CD4-positive, alpha-beta T cell (primary cell): ENCODE data around the gene SNX33. TPM values are rescaled to one million over a fixed set of nuclear protein-coding genes. Genes with fewer than 3 reads are reported as not detected.

Experiments
- ATAC-seq: fragments of 200-7000 bp; cut with Tn5 transposase; one replicate; pipeline ENCODE4 v1.10.0; 2022; ENCODE audit warnings: mild to moderate bottlenecking; ENCODE audit not compliant: poor library complexity
- CTCF ChIA-PET: fragments of 350-600 bp; sonication (Branson Sonifier 250); formaldehyde crosslinking; loops from one replicate; lab custom pipeline; 2021; ENCODE audit warnings: antibody characterized with exemption, inconsistent platforms; lab: Charles Lee
- POLR2A ChIA-PET: fragments of 350-600 bp; sonication (Branson Sonifier 250); formaldehyde crosslinking; loops from one replicate; lab custom pipeline; 2021; ENCODE audit warnings: antibody characterized with exemption, inconsistent platforms; lab: Charles Lee
- DNase-seq, 14 experiments: peaks; one replicate each; pipeline ENCODE4 v3.0.0-alpha.2; 2013 to 2020; ENCODE audit warnings: mixed read lengths in 2 of 14
- H3K27ac ChIP-seq, 2 donors: one replicate each; pipeline versions ENCODE4 v1.5.1 to v1.7.0; 2013; ENCODE audit warnings: low read length in 2 of 2, low read depth in 1 of 2, mild to moderate bottlenecking in 1 of 2
- H3K27me3 ChIP-seq, 2 experiments: 1 replicate in 1 of 2; 2 replicates in 1 of 2; pipeline versions ENCODE4 v1.6.1 to v1.7.0; 2013; ENCODE audit warnings: low read length in 2 of 2, control low read depth in 1 of 2, mild to moderate bottlenecking in 1 of 2, moderate library complexity in 1 of 2; ENCODE audit not compliant: insufficient read depth in 2 of 2, control insufficient read depth in 1 of 2
- H3K36me3 ChIP-seq: one replicate; pipeline ENCODE4 v1.6.1; 2013; ENCODE audit warnings: low read length, control low read depth; ENCODE audit not compliant: insufficient read depth
- H3K4me1 ChIP-seq: one replicate; pipeline ENCODE4 v1.6.1; 2013; ENCODE audit warnings: low read length, control low read depth; ENCODE audit not compliant: insufficient read depth
- H3K4me3 ChIP-seq: one replicate; pipeline ENCODE4 v1.5.1; 2013; ENCODE audit warnings: mild to moderate bottlenecking, low read length, moderate library complexity
- H3K9me3 ChIP-seq, 2 experiments: 1 replicate in 1 of 2; 2 replicates in 1 of 2; pipeline versions ENCODE4 v1.6.1 to v1.7.0; 2013; ENCODE audit warnings: low read length in 2 of 2, mild to moderate bottlenecking in 2 of 2, control low read depth in 1 of 2, moderate library complexity in 1 of 2; ENCODE audit not compliant: control insufficient read depth in 1 of 2, insufficient read depth in 1 of 2
- H3K27ac Mint-ChIP-seq: one replicate; pipeline ENCODE4 v1.8.0; 2020; ENCODE audit warnings: mixed read lengths
- H3K27me3 Mint-ChIP-seq: one replicate; pipeline ENCODE4 v1.8.0; 2021; ENCODE audit warnings: mixed read lengths
- H3K36me3 Mint-ChIP-seq: one replicate; pipeline ENCODE4 v1.8.0; 2021; ENCODE audit warnings: low read depth, mixed read lengths
- H3K4me1 Mint-ChIP-seq: one replicate; pipeline ENCODE4 v1.8.0; 2021; ENCODE audit warnings: low read depth, mixed read lengths
- H3K4me3 Mint-ChIP-seq: one replicate; pipeline ENCODE4 v1.8.0; 2020; ENCODE audit warnings: mild to moderate bottlenecking, mixed read lengths
- H3K9me3 Mint-ChIP-seq: one replicate; pipeline ENCODE4 v1.8.0; 2020; ENCODE audit warnings: mixed read lengths
- intact Hi-C, 2 experiments: fragments of 100-400 bp; cut with DNase I in 1 of 2; cut with micrococcal nuclease in 1 of 2; formaldehyde crosslinking; loops; one replicate each; pipeline versions ENCODE4 v1.15.1 to v1.9.0; 2023 to 2025; cut with DNase I, micrococcal nuclease
- polyA plus RNA-seq, 2 donors: library from polyadenylated mRNA; unstranded; fragments of 120-200 nt; gene quantifications; one replicate each; pipeline ENCODE4 v1.2.1, GENCODE V29; 2013
- total RNA-seq, 174 experiments: library from RNA in 2 of 174; stranded (reverse) in 2 of 174; gene quantifications; one replicate each; pipeline ENCODE4 v1.2.3 and lab custom pipeline; 2021 to 2026
- TF ChIP-seq, protein P1 (sequence below): fragments of 200-600 bp; IDR thresholded peaks from one replicate; pipeline ENCODE4 v1.8.0; 2022; ENCODE audit warnings: antibody characterized with exemption, mild to moderate bottlenecking

The SNX33 gene, protein sequence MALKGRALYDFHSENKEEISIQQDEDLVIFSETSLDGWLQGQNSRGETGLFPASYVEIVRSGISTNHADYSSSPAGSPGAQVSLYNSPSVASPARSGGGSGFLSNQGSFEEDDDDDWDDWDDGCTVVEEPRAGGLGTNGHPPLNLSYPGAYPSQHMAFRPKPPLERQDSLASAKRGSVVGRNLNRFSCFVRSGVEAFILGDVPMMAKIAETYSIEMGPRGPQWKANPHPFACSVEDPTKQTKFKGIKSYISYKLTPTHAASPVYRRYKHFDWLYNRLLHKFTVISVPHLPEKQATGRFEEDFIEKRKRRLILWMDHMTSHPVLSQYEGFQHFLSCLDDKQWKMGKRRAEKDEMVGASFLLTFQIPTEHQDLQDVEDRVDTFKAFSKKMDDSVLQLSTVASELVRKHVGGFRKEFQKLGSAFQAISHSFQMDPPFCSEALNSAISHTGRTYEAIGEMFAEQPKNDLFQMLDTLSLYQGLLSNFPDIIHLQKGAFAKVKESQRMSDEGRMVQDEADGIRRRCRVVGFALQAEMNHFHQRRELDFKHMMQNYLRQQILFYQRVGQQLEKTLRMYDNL
- under 1 TPM; 0.59 to 0.82 TPM for total RNA-seq
- polyA plus RNA-seq (2013, experiment 1 of 2): 1.9 TPM
- polyA plus RNA-seq (2013, experiment 2 of 2): 2.0 TPM
- 1.8 to 38.9 (median 6.3) reads per million in 172 experiments for total RNA-seq (lab: John Stamatoyannopoulos, UW)

DNA sequence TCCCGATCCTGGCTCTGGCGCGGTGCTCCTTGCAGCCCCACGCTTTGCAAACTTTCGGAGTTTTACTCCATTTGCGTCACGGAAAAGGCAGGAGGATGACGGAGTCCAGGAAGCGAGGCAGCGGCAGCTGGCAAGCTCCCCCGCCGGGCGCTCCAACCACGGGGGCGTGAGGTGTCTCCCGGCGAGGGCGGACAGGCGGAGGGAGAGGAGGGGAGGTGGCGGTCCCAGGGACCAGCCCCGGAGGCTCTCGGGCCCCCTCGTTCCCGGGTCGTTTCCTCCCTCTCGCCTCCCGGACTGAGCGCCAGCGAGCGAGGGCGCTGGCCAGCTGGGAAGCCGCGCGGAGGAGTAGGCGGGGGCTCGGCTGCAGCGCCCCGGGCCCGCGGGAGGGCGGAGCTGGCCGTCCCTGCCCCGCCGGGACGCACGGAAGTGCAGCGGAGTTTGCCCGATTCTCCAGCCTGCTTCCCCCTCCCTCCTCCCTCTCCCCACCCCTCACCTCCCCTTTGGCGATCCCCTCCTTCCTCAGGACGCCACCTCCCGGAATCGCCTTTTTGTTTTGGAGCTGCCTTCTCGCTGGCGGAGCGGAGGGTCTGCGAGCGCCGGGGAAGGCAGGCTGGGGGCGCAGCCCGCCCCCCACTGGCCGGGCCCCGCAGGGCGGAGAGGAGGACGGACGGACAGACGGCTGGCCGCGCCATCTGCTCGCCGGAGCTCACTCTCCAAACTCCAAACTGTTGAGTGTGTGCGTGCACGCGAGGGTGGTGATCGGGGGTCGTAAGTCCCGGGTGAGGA is at the start of gene SNX33:
TSS of gene SNX33 (plus strand) at position 543 of the 786 bp plus-strand sequence. CDS start 1,191 bp downstream, outside the sequence.
- H3K27me3 ChIP-seq: no peaks in the 10 kb centered on the region
- DNase-seq: peak; percentile 10 to 75 (median 38)
- intact Hi-C loops: loop anchor here in 1 of 2 experiments (10.0 kb wide), 2 partner anchors 1033 to 1103 kb away; partner anchors contain the start of genes ARID3B and CLK3
- Mint-ChIP-seq H3K36me3 (no peaks in the 10 kb centered on the region), H3K4me1 (peaks cover 31% of the 10 kb centered on the region), H3K9me3 (no peaks in the 10 kb centered on the region), H3K27me3 (no peaks in the 10 kb centered on the region), H3K4me3 (peak within 1 kb of the TSS; percentile 86), H3K27ac (peak within 1 kb of the TSS; percentile 42)
- peaks cover 41% of the 10 kb centered on the region for H3K4me1 ChIP-seq
- POLR2A ChIA-PET: interaction anchor here (0.8 to 2.9 kb wide), 15 partner anchors 9 to 300 kb away, joined by 3 to 31 read pairs (median 7); partner anchors contain the start of genes MAN2C1, NEIL1, PTPN9 and SIN3A
- peak; percentile 68 for ATAC-seq
- H3K9me3 ChIP-seq: no peaks in the 10 kb centered on the region
- TF ChIP-seq, protein P1, sequence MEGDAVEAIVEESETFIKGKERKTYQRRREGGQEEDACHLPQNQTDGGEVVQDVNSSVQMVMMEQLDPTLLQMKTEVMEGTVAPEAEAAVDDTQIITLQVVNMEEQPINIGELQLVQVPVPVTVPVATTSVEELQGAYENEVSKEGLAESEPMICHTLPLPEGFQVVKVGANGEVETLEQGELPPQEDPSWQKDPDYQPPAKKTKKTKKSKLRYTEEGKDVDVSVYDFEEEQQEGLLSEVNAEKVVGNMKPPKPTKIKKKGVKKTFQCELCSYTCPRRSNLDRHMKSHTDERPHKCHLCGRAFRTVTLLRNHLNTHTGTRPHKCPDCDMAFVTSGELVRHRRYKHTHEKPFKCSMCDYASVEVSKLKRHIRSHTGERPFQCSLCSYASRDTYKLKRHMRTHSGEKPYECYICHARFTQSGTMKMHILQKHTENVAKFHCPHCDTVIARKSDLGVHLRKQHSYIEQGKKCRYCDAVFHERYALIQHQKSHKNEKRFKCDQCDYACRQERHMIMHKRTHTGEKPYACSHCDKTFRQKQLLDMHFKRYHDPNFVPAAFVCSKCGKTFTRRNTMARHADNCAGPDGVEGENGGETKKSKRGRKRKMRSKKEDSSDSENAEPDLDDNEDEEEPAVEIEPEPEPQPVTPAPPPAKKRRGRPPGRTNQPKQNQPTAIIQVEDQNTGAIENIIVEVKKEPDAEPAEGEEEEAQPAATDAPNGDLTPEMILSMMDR: no peak
- H3K4me3 ChIP-seq: peak within 1 kb of the TSS; percentile 84
- H3K36me3 ChIP-seq: no peaks in the 10 kb centered on the region
- peak within 1 kb of the TSS in 1 of 2 donors; percentile 1 for H3K27ac ChIP-seq
- CTCF ChIA-PET: interaction anchor here (0.6 to 1.7 kb wide), 5 partner anchors 10 to 139 kb away, joined by 3 to 6 read pairs (median 4); partner anchors contain the start of gene PTPN9

DNA sequence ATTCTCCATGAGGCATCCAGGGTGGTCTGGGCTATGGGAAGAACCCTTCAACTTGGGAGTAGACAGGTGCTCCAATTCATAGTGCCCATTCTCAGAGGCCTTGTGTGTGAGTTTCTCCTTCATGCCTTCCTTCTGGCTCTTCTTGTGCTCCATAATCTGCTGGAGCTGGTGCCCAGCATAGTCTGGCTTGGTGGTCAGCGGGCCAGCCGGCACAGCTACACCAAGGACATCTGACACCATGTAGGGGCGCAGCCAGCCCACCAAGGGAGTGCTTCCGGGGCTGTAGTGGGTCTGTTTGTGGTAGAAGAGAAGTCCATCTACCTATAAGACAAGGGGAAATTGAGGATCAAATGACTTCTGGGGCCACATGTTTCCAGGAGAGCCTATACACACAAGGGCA is 49.4 kb upstream of the SNX33 start:
- H3K9me3 ChIP-seq: no peaks in the 10 kb centered on the region
- TF ChIP-seq, protein P1: no peak
- Mint-ChIP-seq H3K36me3 (peaks cover 71% of the 10 kb centered on the region), H3K4me1 (peaks cover 19% of the 10 kb centered on the region), H3K27me3 (no peaks in the 10 kb centered on the region), H3K9me3 (no peaks in the 10 kb centered on the region), H3K4me3 (no peak overlapping the region), H3K27ac (no peak overlapping the region)
- intact Hi-C loops: no loop called here
- peaks cover 17% of the 10 kb centered on the region for H3K4me1 ChIP-seq
- no peak overlapping the region for H3K4me3 ChIP-seq
- no peak overlapping the region for H3K27ac ChIP-seq
- ATAC-seq: no peak
- no peak for DNase-seq
- H3K36me3 ChIP-seq: peaks cover 57% of the 10 kb centered on the region
- ChIA-PET CTCF (interaction anchor here (0.7 to 2.3 kb wide), 6 partner anchors 8 to 44 kb away, joined by 3 to 12 read pairs (median 4); partner anchors contain the start of genes IMP3 and PTPN9), POLR2A (interaction anchor here (1.0 to 1.5 kb wide), 5 partner anchors 8 to 231 kb away, joined by 3 to 9 read pairs (median 4); partner anchors contain the start of genes IMP3 and SNX33)
- H3K27me3 ChIP-seq: no peaks in the 10 kb centered on the region

DNA sequence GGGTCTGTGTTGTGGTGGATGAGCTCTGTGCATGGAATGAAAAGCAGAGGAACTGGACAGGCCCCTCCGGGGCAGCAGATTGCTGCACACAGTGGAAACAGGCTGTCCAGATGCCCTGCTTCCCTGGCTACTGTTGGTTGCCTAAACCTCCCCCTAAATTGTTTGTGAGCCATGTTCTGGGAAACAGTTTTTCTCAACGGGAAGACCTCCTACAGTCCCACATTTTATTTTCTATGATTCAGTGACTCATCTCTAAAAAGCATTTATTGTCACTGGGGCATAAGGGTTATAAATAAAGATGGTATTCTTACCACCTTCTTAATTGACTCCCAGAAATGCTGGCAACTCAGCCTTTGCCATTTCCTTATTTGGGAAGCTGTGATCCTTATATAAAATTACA is 48.3 kb upstream of the SNX33 start:
- ATAC-seq (no peak), DNase-seq (no peak)
- Histone ChIP-seq H3K27ac (no peak overlapping the region), H3K27me3 (no peaks in the 10 kb centered on the region), H3K36me3 (peaks cover 58% of the 10 kb centered on the region), H3K4me3 (no peak overlapping the region), H3K4me1 (peaks cover 21% of the 10 kb centered on the region), H3K9me3 (no peaks in the 10 kb centered on the region)
- peaks cover 74% of the 10 kb centered on the region for H3K36me3 Mint-ChIP-seq
- intact Hi-C loops: no loop called here
- no peaks in the 10 kb centered on the region for H3K9me3 Mint-ChIP-seq
- H3K4me3 Mint-ChIP-seq: no peak overlapping the region
- TF ChIP-seq, protein P1: no peak
- ChIA-PET CTCF (interaction anchor here (2.3 kb wide), 1 partner anchor 41 kb away, joined by 8 read pairs; the partner anchor contains the start of gene IMP3), POLR2A (no interaction called here)
- peaks cover 19% of the 10 kb centered on the region for H3K4me1 Mint-ChIP-seq
- H3K27me3 Mint-ChIP-seq: no peaks in the 10 kb centered on the region
- H3K27ac Mint-ChIP-seq: no peak overlapping the region
